Activated CD8-positive, alpha-beta T cell treated with anti-CD3 and anti-CD28 coated beads, Interleukin-2, amount 10 ng/mL, durations not matched to agents 7 days and 5 days (primary cell): ENCODE results near the gene NOS3. TPM values are rescaled to one million over a fixed set of nuclear protein-coding genes. Genes with fewer than 3 reads are reported as not detected.

Experiments used
- ATAC-seq: fragments of 150-1000 bp; cut with Tn5 transposase; one replicate; pipeline ENCODE4 v1.10.0; 2021; ENCODE audit warnings: moderate library complexity
- CTCF ChIA-PET: fragments of 350-600 bp; sonication (Branson Sonifier 250); formaldehyde crosslinking; loops from one replicate; lab custom pipeline; 2021; ENCODE audit warnings: antibody characterized with exemption; lab: Charles Lee
- POLR2A ChIA-PET: fragments of 350-600 bp; sonication (Branson Sonifier 250); formaldehyde crosslinking; loops from one replicate; lab custom pipeline; 2021; ENCODE audit warnings: antibody characterized with exemption; lab: Charles Lee
- DNase-seq: peaks from one replicate; pipeline ENCODE4 v3.0.0-alpha.2; 2020
- H3K27ac Mint-ChIP-seq: one replicate; pipeline ENCODE4 v1.8.0; 2021; ENCODE audit warnings: mild to moderate bottlenecking, mixed read lengths
- H3K27me3 Mint-ChIP-seq: one replicate; pipeline ENCODE4 v1.8.0; 2021; ENCODE audit warnings: low read depth, mixed read lengths
- H3K36me3 Mint-ChIP-seq: one replicate; pipeline ENCODE4 v1.8.0; 2021; ENCODE audit warnings: low read depth, mixed read lengths
- H3K4me1 Mint-ChIP-seq: one replicate; pipeline ENCODE4 v1.8.0; 2021; ENCODE audit warnings: low read depth, mixed read lengths
- H3K4me3 Mint-ChIP-seq: one replicate; pipeline ENCODE4 v1.8.0; 2021; ENCODE audit warnings: mild to moderate bottlenecking, mixed read lengths
- H3K9me3 Mint-ChIP-seq: one replicate; pipeline ENCODE4 v1.8.0; 2022; ENCODE audit warnings: mixed read lengths; ENCODE audit not compliant: insufficient read depth
- total RNA-seq, 2 experiments: library from RNA; stranded (reverse); gene quantifications; one replicate each; pipeline ENCODE4 v1.2.3, GENCODE V29; 2021

NOS3 gene
- 10 to 100 TPM; 12.2 to 13.8 TPM for total RNA-seq

DNA sequence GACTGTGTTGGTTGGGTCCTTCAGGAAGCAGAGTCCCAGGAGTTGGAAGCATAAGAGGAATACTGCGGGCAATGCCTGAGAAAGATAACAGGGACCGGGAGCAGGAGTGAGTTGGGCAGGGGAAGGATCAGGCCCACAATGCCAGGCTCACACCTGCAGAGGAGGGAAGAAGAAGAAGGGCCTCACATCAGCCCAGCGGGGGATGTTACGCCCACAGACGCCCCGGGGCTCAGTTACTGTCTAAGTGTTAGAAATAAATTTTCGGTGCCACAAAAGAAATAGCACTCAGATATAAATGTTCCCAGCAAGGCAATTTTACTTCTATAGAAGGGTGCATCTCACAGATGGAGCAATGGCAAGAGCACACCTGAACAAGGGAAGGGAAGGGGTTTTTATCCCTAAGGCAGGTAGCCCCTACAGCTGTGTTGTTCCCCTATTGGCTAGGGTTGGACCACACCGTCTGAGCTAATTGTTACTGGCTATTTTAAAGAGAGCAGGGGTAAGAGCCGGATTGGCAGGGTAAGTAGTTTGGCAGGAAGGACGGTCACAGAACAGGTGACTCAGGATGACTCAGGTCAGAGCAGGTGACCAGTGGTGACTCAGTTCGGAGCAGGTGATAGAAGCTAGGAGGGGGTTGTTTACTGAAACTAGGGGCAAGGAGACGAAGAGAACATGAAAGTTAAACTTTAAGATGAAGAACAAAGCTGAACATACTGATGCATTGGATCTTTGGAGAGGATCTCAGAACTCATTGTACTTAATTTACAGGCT lies at the start of gene NOS3:
TSS of gene NOS3 (plus strand) at position 602 of the 771 bp plus-strand sequence. CDS start 2,787 bp downstream, outside the sequence.
- ATAC-seq (no peak), DNase-seq (no peak)
- Mint-ChIP-seq H3K27ac (peak within 1 kb of the TSS; percentile 52), H3K4me1 (peaks cover 29% of the 10 kb centered on the region), H3K27me3 (peaks cover 19% of the 10 kb centered on the region), H3K4me3 (no peak within 1 kb of the TSS), H3K9me3 (peaks cover 13% of the 10 kb centered on the region), H3K36me3 (peaks cover 3% of the 10 kb centered on the region)
- ChIA-PET CTCF (interaction anchor here (0.7 to 1.9 kb wide), 4 partner anchors 24 to 39 kb away, joined by 3 to 5 read pairs (median 4); no protein-coding TSS in a partner anchor), POLR2A (no interaction called here)

DNA sequence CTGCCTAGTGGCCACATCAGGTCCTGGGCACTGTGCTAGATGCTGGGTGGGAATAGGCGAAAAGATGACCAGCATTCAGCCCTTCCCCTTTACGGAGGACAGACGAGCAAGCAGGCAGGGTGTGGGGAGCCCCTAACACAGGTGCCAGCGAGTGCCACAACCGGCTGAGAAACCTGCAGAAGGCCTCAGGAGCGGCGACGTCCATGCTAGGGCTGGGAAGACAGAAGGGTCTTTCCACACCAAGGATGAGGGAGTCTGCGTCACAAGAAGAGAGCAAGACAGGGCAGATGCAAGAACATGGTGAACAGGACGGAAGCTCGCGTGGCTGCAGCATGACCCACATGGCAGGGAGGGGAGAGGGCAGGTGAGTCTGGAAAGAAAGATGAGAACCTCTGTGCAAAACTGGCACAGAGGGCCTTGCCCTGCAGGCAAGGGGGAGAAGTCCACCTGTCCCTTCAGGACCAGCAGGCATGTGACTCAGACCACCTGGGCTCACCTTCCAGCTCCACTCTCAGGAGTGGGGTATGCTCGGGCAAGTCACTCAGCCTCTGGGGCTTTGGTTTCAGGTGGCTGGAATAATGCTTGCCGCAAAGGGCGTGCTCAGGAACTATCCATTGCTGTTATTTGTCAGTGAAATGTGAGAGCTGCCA lies 49.3 kb upstream of the NOS3 start:
- CTCF ChIA-PET = interaction anchor here (0.7 kb wide), 1 partner anchor 43 kb away, joined by 3 read pairs; no protein-coding TSS in a partner anchor
- no peak for DNase-seq
- H3K27me3 Mint-ChIP-seq = peaks cover 14% of the 10 kb centered on the region
- no peaks in the 10 kb centered on the region for H3K36me3 Mint-ChIP-seq
- peak overlapping the region; percentile 60 for H3K27ac Mint-ChIP-seq
- H3K4me3 Mint-ChIP-seq = no peak overlapping the region
- ATAC-seq = no peak
- peaks cover 41% of the 10 kb centered on the region for H3K4me1 Mint-ChIP-seq
- no peaks in the 10 kb centered on the region for H3K9me3 Mint-ChIP-seq
- POLR2A ChIA-PET = no interaction called here

DNA sequence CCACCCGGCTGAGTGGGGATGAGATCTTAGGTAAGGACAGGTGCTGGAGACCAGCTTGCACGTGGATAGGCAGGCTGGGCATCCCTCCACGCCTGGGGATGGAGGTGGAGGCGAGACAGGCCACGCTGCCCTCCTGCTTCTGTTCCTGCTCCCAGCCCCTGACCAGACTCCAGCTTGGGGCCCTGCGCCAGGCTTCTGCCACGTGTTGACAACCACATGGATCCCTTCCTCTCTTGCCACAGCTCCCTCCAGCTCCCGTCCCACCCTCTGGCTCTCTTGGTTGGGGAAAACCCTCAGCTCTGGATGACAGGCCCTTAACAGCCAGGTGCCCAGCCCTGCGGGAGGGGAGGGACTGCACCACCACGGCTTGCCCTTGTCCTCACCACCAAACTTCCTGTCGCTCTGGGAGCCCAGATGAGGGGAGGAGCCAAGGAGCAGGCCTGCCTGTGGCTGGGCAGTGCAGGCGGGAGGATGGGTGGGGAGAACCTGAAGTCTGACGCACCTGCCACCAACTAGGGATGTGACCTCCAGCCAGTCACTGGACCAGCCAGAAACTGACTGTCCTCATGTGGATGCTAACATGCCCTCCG lies 48.7 kb upstream of the NOS3 start:
- POLR2A ChIA-PET = no interaction called here

DNA sequence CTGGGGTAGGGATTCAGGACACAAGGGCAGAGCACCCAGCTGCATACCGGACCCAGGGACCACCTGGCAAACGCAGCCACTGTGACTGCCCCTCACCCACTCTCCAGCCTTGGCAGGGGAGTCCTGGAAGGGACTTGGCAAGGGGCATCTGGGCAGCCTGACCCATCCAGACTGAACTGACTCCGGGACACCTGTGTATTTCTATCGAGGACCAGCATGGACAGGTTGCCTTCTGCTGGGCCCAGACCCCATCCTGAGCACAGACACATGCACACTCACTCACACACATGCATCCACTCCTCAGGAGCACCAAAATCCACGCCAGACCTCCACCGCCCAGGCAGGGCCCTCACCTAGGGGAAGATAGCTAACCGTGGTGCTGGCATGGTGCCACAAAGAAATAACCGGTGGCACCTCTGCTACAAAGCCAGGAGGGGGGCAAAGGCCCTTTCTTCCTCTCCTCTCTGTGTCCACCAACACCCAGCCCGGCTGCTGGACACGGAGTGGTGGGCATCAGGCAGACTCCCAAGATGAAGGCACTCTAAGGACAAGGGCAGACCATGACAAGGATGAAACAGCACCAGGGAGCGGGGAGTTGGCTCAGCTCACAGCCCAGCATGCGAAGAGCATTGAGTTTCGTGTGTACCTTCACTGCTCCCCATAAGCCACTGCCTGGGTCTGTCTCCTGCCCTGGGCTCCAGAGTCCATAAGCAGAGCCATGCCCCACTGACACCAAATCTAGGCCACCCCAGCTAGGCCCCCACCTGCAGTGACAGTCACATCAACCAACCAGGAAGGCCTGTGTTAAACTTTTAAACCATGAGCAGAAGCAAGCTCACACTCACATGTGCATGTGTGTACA lies 48.0 kb upstream of the NOS3 start:
- peaks cover 17% of the 10 kb centered on the region for H3K27me3 Mint-ChIP-seq
- POLR2A ChIA-PET = no interaction called here

More for the DNA sequence above, 48.7 kb upstream of the NOS3 start:
- no peak overlapping the region for H3K4me3 Mint-ChIP-seq
- ATAC-seq (peak; percentile 89), DNase-seq (peak; percentile 74)
- H3K4me1 Mint-ChIP-seq = peaks cover 41% of the 10 kb centered on the region
- no peaks in the 10 kb centered on the region for H3K36me3 Mint-ChIP-seq
- H3K9me3 Mint-ChIP-seq = no peaks in the 10 kb centered on the region
- H3K27ac Mint-ChIP-seq = peak overlapping the region; percentile 55
- CTCF ChIA-PET = interaction anchor here (0.7 kb wide), 1 partner anchor 44 kb away, joined by 3 read pairs; no protein-coding TSS in a partner anchor
- H3K27me3 Mint-ChIP-seq = peaks cover 17% of the 10 kb centered on the region

DNA sequence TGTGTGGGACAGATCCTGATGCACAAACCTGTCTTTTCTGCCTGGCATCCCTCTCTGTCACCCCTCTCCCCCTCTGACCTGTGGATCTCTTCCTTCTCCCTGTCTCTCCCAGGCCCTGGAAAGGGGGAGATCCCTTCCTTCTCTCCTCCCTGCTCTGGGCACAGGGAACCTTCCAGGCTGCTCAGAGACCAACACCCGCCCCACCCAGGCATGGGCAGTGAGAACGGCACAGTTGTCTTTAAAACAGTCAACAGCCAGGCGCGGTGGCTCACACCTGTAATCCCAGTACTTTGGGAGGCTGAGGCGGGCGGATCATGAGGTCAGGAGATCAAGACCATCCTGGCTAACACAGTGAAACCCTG lies 47.4 kb upstream of the NOS3 start:
- Mint-ChIP-seq H3K9me3 (no peaks in the 10 kb centered on the region), H3K27me3 (peaks cover 14% of the 10 kb centered on the region), H3K36me3 (no peaks in the 10 kb centered on the region), H3K4me1 (peaks cover 31% of the 10 kb centered on the region), H3K27ac (peak overlapping the region; percentile 69), H3K4me3 (no peak overlapping the region)
- no peak for DNase-seq
- ChIA-PET POLR2A (no interaction called here), CTCF (interaction anchor here (0.7 kb wide), 1 partner anchor 19 kb away, joined by 3 read pairs; no protein-coding TSS in a partner anchor)
- no peak for ATAC-seq

More for the DNA sequence above, 48.0 kb upstream of the NOS3 start:
- DNase-seq = no peak
- Mint-ChIP-seq H3K4me3 (no peak overlapping the region), H3K27ac (no peak overlapping the region), H3K4me1 (peaks cover 38% of the 10 kb centered on the region), H3K9me3 (no peaks in the 10 kb centered on the region), H3K36me3 (no peaks in the 10 kb centered on the region)
- CTCF ChIA-PET = interaction anchor here (0.7 kb wide), 1 partner anchor 20 kb away, joined by 3 read pairs; no protein-coding TSS in a partner anchor
- no peak for ATAC-seq

DNA sequence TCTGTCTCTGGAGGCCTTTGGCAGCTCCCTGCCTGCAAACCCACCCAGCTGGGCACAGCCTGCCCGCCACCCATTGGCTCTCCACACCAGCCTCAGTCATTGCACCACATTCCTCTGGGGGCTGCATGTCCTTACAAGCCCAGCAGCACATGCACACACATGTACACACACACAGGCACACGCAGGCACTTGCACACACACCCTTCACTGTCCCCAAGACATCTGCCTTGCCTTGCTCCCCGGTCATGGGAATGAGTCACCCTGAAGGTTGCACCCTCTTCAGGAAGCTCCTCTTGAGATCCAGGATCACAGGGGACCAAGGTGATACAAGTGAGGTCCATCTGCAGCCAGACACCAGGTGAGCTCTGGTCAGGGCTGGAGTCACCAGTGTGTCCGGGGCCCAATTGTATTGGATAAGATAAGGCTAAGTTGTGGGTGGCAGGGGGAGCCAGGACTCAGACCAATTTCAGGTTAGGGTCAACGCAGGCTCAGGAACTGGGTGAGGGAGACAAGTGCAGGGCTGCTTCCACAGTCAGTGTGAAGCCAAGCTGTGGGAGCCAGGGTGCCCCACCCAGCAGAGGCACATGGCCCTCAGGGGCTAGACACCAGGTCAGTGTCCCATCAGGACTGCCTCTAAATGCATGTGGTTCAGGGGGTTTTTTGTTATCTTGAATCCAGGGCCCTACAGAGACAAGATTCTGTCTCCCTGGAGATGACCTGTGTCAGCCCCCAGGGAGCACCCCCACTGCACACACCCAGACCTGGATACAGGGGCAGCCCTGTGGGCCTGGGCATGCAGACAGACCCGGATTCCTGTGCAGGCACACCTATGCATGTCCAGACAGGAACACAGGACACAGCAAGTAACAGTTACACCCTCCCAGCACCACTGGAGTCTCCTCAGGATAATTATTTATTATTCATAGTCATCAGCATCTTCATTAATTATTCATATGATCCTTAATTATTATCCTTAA lies 46.5 kb upstream of the NOS3 start:
- Mint-ChIP-seq H3K4me1 (peaks cover 24% of the 10 kb centered on the region), H3K27ac (no peak overlapping the region), H3K9me3 (no peaks in the 10 kb centered on the region), H3K36me3 (no peaks in the 10 kb centered on the region), H3K27me3 (peaks cover 14% of the 10 kb centered on the region), H3K4me3 (no peak overlapping the region)
- POLR2A ChIA-PET = interaction anchor here (1.3 kb wide), 1 partner anchor 31 kb away, joined by 3 read pairs; no protein-coding TSS in a partner anchor
- CTCF ChIA-PET = interaction anchor here (0.7 kb wide), 1 partner anchor 18 kb away, joined by 3 read pairs; no protein-coding TSS in a partner anchor
- no peak for ATAC-seq
- no peak for DNase-seq

DNA sequence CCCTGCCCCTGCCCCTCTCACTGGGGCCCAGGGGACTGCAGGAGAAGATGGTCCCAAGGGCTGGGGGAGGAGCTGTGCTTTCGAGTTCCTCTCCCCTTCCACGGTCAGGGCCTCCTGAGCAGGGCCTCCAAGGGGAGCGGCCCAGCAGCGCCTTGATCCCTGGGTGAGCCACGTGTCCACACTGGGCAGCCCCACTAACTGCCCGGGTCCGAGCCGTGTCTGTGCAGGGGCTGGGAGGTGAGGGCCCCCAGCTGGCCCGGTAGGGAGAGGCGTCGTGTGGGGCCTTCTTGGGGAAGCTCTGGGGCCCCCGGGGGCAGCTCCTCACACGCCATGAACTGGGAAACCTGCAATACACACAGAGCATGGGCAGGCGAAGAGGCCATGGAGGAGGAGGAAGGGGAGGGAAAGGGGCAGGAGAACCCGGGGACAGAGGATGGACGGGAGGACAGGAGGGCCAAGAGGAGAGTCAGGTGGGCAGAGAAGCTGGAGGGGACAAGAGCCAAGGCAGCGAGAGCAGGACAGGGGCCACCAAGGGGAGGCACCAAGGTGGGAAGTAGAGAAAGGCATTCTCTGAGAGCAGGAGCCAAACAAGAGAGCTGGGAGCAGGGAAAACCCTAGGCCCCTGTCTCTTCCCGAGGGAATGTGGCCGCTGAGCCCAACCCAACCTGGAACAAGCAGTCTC lies 45.5 kb upstream of the NOS3 start:
- Mint-ChIP-seq H3K27me3 (peaks cover 12% of the 10 kb centered on the region), H3K36me3 (no peaks in the 10 kb centered on the region), H3K4me1 (peaks cover 24% of the 10 kb centered on the region), H3K27ac (peak overlapping the region; percentile 46), H3K9me3 (no peaks in the 10 kb centered on the region), H3K4me3 (no peak overlapping the region)
- ATAC-seq (no peak), DNase-seq (no peak)
- ChIA-PET POLR2A (interaction anchor here (1.3 kb wide), 1 partner anchor 30 kb away, joined by 3 read pairs; no protein-coding TSS in a partner anchor), CTCF (interaction anchor here (1.1 kb wide), 1 partner anchor 68 kb away, joined by 3 read pairs; no protein-coding TSS in a partner anchor)

DNA sequence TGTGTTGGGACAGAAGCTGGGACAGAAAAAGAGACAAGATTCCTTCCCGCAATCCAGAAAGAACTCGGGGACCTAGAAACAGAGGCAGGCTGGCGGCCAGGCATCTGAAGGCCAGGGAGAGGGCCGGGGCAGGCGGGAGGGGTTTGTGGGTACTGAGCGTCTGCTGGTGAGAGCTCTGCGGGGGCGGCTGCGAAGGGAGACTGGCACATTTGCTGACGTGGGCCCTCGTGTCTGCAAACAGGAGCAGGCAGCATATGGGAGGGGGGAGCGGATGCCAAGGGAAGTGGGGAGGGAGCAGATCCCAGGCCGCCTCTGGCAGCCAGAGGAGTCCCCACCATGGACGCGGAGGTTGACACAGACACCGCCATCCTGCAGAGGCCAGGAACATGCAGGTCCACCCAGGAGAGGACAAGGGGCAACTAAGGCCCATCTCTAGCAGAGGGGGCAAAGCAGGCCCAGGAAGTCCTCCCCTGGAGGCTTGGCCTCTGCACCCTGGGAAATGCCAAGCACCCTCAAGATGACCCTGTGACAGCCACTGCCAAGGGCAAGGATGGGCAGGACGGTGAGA lies 44.9 kb upstream of the NOS3 start:
- no peak for DNase-seq
- CTCF ChIA-PET = interaction anchor here (1.1 kb wide), 1 partner anchor 69 kb away, joined by 3 read pairs; no protein-coding TSS in a partner anchor

DNA sequence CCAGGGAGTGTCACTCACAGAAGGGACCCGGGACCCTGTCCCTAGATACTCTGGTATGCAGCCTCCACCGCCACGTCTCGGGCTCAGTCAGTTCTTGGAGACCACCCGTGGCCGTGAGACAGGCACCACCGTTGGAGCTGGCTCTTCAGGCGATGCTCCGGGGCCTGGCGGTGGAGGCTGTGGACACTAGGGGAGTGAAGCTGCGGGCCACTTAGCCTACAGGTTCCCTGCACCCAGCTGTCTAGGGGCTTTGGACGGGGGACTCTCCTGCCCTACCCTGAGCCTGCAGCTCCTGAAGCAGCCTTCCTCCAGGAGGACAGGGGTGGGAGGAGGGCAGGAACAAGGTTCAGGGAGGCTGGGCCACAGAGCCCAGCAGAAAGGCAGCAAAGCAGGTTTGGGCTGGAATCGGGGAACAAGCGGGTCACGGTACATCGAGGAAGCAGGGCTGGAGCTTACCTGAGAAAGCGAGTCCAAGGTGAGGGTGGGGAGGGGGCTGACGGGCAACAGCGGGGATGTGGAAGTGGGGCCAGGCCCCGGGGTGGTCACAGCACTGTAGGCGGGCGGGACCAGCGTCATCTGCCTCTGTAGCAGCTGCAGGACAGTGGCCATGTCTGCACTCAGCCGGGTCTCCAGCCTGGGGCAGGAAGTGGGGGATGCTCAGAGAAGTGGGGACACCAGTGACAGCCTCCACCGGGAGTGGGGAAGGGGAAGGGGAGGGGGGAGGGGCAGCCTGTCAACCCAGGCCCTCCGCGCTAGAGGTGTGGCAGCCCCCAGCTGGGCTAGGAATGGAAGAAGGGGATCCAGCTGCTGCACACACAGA lies 44.2 kb upstream of the NOS3 start:
- ChIA-PET CTCF (no interaction called here), POLR2A (no interaction called here)
- DNase-seq (no peak), ATAC-seq (no peak)
- no peaks in the 10 kb centered on the region for H3K36me3 Mint-ChIP-seq
- no peak overlapping the region for H3K27ac Mint-ChIP-seq
- H3K4me1 Mint-ChIP-seq = peaks cover 19% of the 10 kb centered on the region
- no peaks in the 10 kb centered on the region for H3K9me3 Mint-ChIP-seq
- no peak overlapping the region for H3K4me3 Mint-ChIP-seq
- H3K27me3 Mint-ChIP-seq = peaks cover 7% of the 10 kb centered on the region

More for the DNA sequence above, 44.9 kb upstream of the NOS3 start:
- Mint-ChIP-seq H3K36me3 (no peaks in the 10 kb centered on the region), H3K27ac (no peak overlapping the region), H3K4me3 (no peak overlapping the region), H3K4me1 (peaks cover 24% of the 10 kb centered on the region), H3K27me3 (peaks cover 12% of the 10 kb centered on the region), H3K9me3 (no peaks in the 10 kb centered on the region)
- POLR2A ChIA-PET = interaction anchor here (1.3 kb wide), 1 partner anchor 29 kb away, joined by 3 read pairs; no protein-coding TSS in a partner anchor
- no peak for ATAC-seq
